HG03039 (cell line): ENCODE measurements around the gene JADE2.

Experiments used
- ATAC-seq: cut with Tn5 transposase; IDR thresholded peaks from one replicate; pipeline ENCODE4 v1.9.1; 2021; ENCODE audit warnings: mild to moderate bottlenecking, moderate library complexity; ENCODE audit not compliant: unreplicated experiment

The JADE2 gene

GRCh38 chr5:134568337-134568700 lies 42.8 kb downstream of the JADE2 start:
- no peak for ATAC-seq

GRCh38 chr5:134568761-134569695 lies 43.6 kb downstream of the JADE2 start:
- no peak for ATAC-seq

GRCh38 chr5:134569758-134570364 lies 44.4 kb downstream of the JADE2 start:
- ATAC-seq: no peak

GRCh38 chr5:134570365-134570758 lies 44.9 kb downstream of the JADE2 start:
- ATAC-seq: no peak

- ATAC-seq: no peak
Observed at GRCh38 chr5:134570886-134571285, 45.4 kb downstream of the JADE2 start.

- ATAC-seq: no peak
Observed at GRCh38 chr5:134571693-134572405, 46.4 kb downstream of the JADE2 start.

- no peak for ATAC-seq
Observed at GRCh38 chr5:134572811-134573210, 47.3 kb downstream of the JADE2 start.

GRCh38 chr5:134574521-134574920 lies 49.1 kb downstream of the JADE2 start:
- ATAC-seq: no peak

- no peak for ATAC-seq
Observed at GRCh38 chr5:134575316-134575715, 49.8 kb downstream of the JADE2 start.

GRCh38 chr5:134576386-134577021 lies 51.0 kb downstream of the JADE2 start:
- ATAC-seq: no peak

- ATAC-seq: no peak
Observed at GRCh38 chr5:134577022-134577795, 51.7 kb downstream of the JADE2 start.

GRCh38 chr5:134577796-134578577 lies 52.5 kb downstream of the JADE2 start:
- ATAC-seq: no peak

GRCh38 chr5:134578578-134579283 lies 53.3 kb downstream of the JADE2 start:
- no peak for ATAC-seq

GRCh38 chr5:134579284-134579771 lies 53.9 kb downstream of the JADE2 start:
- no peak for ATAC-seq

GRCh38 chr5:134580001-134580460 lies 54.6 kb downstream of the JADE2 start:
- ATAC-seq: no peak

GRCh38 chr5:134581241-134581981 lies 55.9 kb downstream of the JADE2 start:
- no peak for ATAC-seq

GRCh38 chr5:134582281-134582680 lies 56.8 kb downstream of the JADE2 start:
- no peak for ATAC-seq

- no peak for ATAC-seq
Observed at GRCh38 chr5:134582941-134583340, 57.5 kb downstream of the JADE2 start.
